GM12878 (cell line): ENCODE data around the gene TAF11. TPM values are rescaled to one million over a fixed set of nuclear protein-coding genes. Genes with fewer than 3 reads are reported as not detected.

ENCODE experiments used
- ATAC-seq: fragments of 200-7000 bp; cut with Tn5 transposase; 3 replicates; pipeline ENCODE4 v1.9.1; 2020; ENCODE audit warnings: mild to moderate bottlenecking, moderate library complexity
- BruUV-seq: library from RNA; stranded (reverse); fragments of 400-500 nt; replicated peaks from 2 replicates; lab custom pipeline; 2021; lab: Mats Ljungman, UMichigan
- CTCF ChIA-PET: fragments of 300-600 bp; sonication (Branson Sonifier 250); formaldehyde crosslinking; extraction: SDS; loops from one replicate; lab custom pipeline; 2021; ENCODE audit warnings: inconsistent platforms; lab: Yijun Ruan, JAX
- POLR2A ChIA-PET: fragments of 350-600 bp; formaldehyde crosslinking; extraction: SDS; loops from one replicate; lab custom pipeline; 2021; ENCODE audit warnings: inconsistent platforms; lab: Charles Lee
- RAD21 ChIA-PET: fragments of 300-600 bp; sonication (Branson Sonifier 250); formaldehyde crosslinking; loops from one replicate; lab custom pipeline; 2023; ENCODE audit warnings: antibody characterized with exemption; ENCODE audit not compliant: unreplicated experiment; lab: Charles Lee
- SMC1A ChIA-PET: fragments of 300-600 bp; sonication (Branson Sonifier 250); formaldehyde crosslinking; loops from one replicate; lab custom pipeline; 2023; ENCODE audit not compliant: unreplicated experiment, uncharacterized antibody; lab: Charles Lee
- DNase-seq: peaks from one replicate; pipeline ENCODE4 v3.0.0-alpha.2; 2011; ENCODE audit warnings: low read depth, low spot score
- FAIRE-seq: peaks from 3 replicates; lab custom pipeline; 2011; peaks lifted over from hg19 to GRCh38; lab: Jason Lieb, UNC
- H2AFZ ChIP-seq: 2 replicates; pipeline ENCODE4 v1.6.0; 2011; ENCODE audit warnings: low read depth, low read length, control low read depth; ENCODE audit not compliant: control insufficient read depth
- H3K27ac ChIP-seq: 2 replicates; pipeline ENCODE4 v1.5.1; 2011; ENCODE audit warnings: control low read depth; ENCODE audit not compliant: control insufficient read depth, insufficient read depth
- H3K27me3 ChIP-seq, 2 experiments: replicated peaks in 1 of 2; 2 replicates each; pipeline versions ENCODE4 v1.6.0 to v1.6.1; 2011; ENCODE audit warnings: low read length in 1 of 2; ENCODE audit not compliant: control insufficient read depth in 2 of 2, insufficient read depth in 2 of 2
- H3K36me3 ChIP-seq, 2 experiments: 2 replicates each; pipeline ENCODE4 v1.5.1; 2011; ENCODE audit warnings: low read length in 1 of 2; ENCODE audit not compliant: control insufficient read depth in 2 of 2, insufficient read depth in 2 of 2
- H3K4me1 ChIP-seq: 2 replicates; pipeline ENCODE4 v1.6.1; 2011; ENCODE audit warnings: mild to moderate bottlenecking, low read length, moderate library complexity, mixed read lengths; ENCODE audit not compliant: control insufficient read depth, insufficient read depth
- H3K4me2 ChIP-seq: 2 replicates; pipeline ENCODE4 v1.6.0; 2011; ENCODE audit warnings: control low read depth; ENCODE audit not compliant: control insufficient read depth, insufficient read depth
- H3K4me3 ChIP-seq: fragments of 200-600 bp; sonication (generic); 2 replicates; pipeline ENCODE4 v1.5.1; 2016
- H3K79me2 ChIP-seq: 2 replicates; pipeline ENCODE4 v1.6.0; 2011; ENCODE audit warnings: low read length; ENCODE audit not compliant: control insufficient read depth, insufficient read depth
- H3K9ac ChIP-seq: 2 replicates; pipeline ENCODE4 v1.8.0; 2011; ENCODE audit warnings: low read length, control low read depth, mixed read lengths; ENCODE audit not compliant: control insufficient read depth, insufficient read depth
- H3K9me3 ChIP-seq: replicated peaks from 3 replicates; pipeline ENCODE4 v1.5.1; 2011; ENCODE audit warnings: mild to moderate bottlenecking, low read length; ENCODE audit not compliant: control insufficient read depth, insufficient read depth
- H4K20me1 ChIP-seq: 2 replicates; pipeline ENCODE4 v1.6.0; 2011; ENCODE audit not compliant: control insufficient read depth, insufficient read depth
- EZH2 ChIP-seq: IDR thresholded peaks from 2 replicates; pipeline ENCODE4 v1.6.1; 2012; ENCODE audit warnings: low read depth, mild to moderate bottlenecking, control low read depth, inconsistent platforms, low read length, borderline replicate concordance; ENCODE audit not compliant: control insufficient read depth
- MYB ChIP-seq: fragments of 150-350 bp; IDR thresholded peaks from 2 replicates; pipeline ENCODE4 v1.6.1; 2014; ENCODE audit warnings: mild to moderate bottlenecking, low read depth, low read length, borderline replicate concordance
- MYC ChIP-seq: IDR thresholded peaks from 2 replicates; pipeline ENCODE4 v1.6.1; 2011; ENCODE audit warnings: mild to moderate bottlenecking, low read length, moderate library complexity, inconsistent platforms; ENCODE audit not compliant: insufficient read depth, insufficient replicate concordance, insufficient read length, severe bottlenecking
- NFIC ChIP-seq: IDR thresholded peaks from 2 replicates; pipeline ENCODE4 v1.6.1; 2012; ENCODE audit warnings: low read depth, mild to moderate bottlenecking, inconsistent platforms, low read length, moderate library complexity
- NR2C2 ChIP-seq: IDR thresholded peaks from 2 replicates; pipeline ENCODE4 v1.6.1; 2011; ENCODE audit warnings: borderline replicate concordance, low read depth; ENCODE audit not compliant: control insufficient read depth, insufficient read length
- ZNF217 ChIP-seq: fragments of 450-650 bp; IDR thresholded peaks from 2 replicates; pipeline ENCODE4 v1.6.1; 2017; ENCODE audit warnings: antibody characterized with exemption, mild to moderate bottlenecking
- WGBS: methylation state at CpG from one replicate; pipeline ENCODE4 v1.1.6; 2016; ENCODE audit warnings: low lambda C conversion rate; ENCODE audit not compliant: insufficient replicate concordance, insufficient coverage; ENCODE audit errors: missing lambda C conversion rate; 5-methylcytosine and 5-hydroxymethylcytosine counted together
- in situ Hi-C: fragments of 300-500 bp; cut with MboI; formaldehyde crosslinking; loops from 9 replicates; pipeline ENCODE4 v1.14.3; 2018; ENCODE audit warnings: mixed read lengths
- intact Hi-C: fragments of 100-400 bp; cut with micrococcal nuclease; formaldehyde crosslinking; loops from one replicate; pipeline ENCODE4 v1.14.2; 2022; ENCODE audit not compliant: unreplicated experiment
- polyA plus RNA-seq, 11 experiments: library from polyadenylated mRNA; depleted of rRNA in 4 of 11; unstranded in 6 of 11; stranded (reverse) in 5 of 11; fragments of >200 nt; fragmentation: Nextera tagmentation in 4 of 11; fragmentation: Illumina TruSeq in 1 of 11; extraction: Ambion mirVana in 4 of 11; extraction: Trizol in 1 of 11; gene quantifications; 1 replicate in 1 of 11; 2 replicates in 10 of 11; pipeline versions ENCODE4 v1.2.1 to v1.2.3, GENCODE V29; 2011 to 2016; ENCODE audit warnings: inconsistent platforms in 2 of 11, missing spikeins in 2 of 11, low read depth in 1 of 11
- total RNA-seq, 4 experiments: library from RNA; depleted of rRNA in 3 of 4; stranded (reverse); fragments of >200 nt in 3 of 4; fragmentation: Illumina TruSeq in 1 of 4; extraction: Trizol in 1 of 4; gene quantifications; 2 replicates each; pipeline versions ENCODE4 v1.2.1 to v1.2.3, GENCODE V29; 2013 to 2021
- TF ChIP-seq, protein P1 (sequence below): fragments of 450-650 bp; IDR thresholded peaks from 2 replicates; pipeline ENCODE4 v1.6.1; 2016; ENCODE audit warnings: mild to moderate bottlenecking, moderate library complexity, borderline replicate concordance

TAF11 gene
- total and polyA plus RNA-seq, 10 of the 15 experiments (the other 5 are each of a cell fraction or from before 2014, with no cell fraction given) = 24.6 to 59.2 (median 32.0) TPM

DNA sequence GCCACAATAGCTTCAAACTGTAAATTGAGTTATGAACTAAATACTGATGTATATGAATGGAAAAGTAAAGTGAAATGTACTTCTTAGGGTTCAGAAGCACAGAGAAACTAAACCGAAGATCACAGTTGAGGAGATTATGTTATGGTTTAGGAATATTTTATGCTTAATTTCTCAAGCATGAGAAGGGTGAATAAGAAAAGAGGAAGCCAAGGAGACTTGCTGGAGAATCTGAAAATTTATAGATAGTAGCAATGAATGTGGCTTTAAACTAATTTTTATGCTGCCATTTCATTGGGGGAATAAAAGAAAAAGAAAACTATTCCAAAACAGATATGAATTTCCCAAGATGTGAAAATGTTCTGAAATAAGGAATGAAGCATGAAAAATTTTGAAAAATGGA, 6.9 kb upstream of the TAF11 start:
- BruUV-seq = no TSS peak
- FAIRE-seq = no peak
- DNase-seq = no peak
- ATAC-seq = no peak
- Histone ChIP-seq H3K4me1 (peaks cover 5% of the 10 kb centered on the region; the same call in 1 of the 2 replicates), H3K27me3 (no peaks in the 10 kb centered on the region), H3K4me2 (no peak overlapping the region), H4K20me1 (no peaks in the 10 kb centered on the region), H3K9me3 (no peaks in the 10 kb centered on the region), H3K4me3 (no peak overlapping the region), H3K9ac (no peak overlapping the region), H2AFZ (no peak overlapping the region), H3K79me2 (peaks cover 3% of the 10 kb centered on the region; the same call in 1 of the 2 replicates), H3K27ac (no peak overlapping the region), H3K36me3 (no peaks in the 10 kb centered on the region)
- ChIA-PET POLR2A (no interaction called here), SMC1A (interaction anchor here (1.1 kb wide), 1 partner anchor 11 kb away, joined by 3 read pairs; no protein-coding TSS in a partner anchor), RAD21 (interaction anchor here (0.6 kb wide), 1 partner anchor 17 kb away, joined by 5 read pairs; no protein-coding TSS in a partner anchor), CTCF (no interaction called here)
- in situ Hi-C loops = no loop called here
- 0% methylated on average over 1 of the region's 1 CpG for WGBS
- intact Hi-C loops = no loop called here
- TF ChIP-seq ZNF217 (no peak), NFIC (no peak), MYB (no peak), NR2C2 (no peak), MYC (no peak), EZH2 (no peak)
- TF ChIP-seq, protein P1, sequence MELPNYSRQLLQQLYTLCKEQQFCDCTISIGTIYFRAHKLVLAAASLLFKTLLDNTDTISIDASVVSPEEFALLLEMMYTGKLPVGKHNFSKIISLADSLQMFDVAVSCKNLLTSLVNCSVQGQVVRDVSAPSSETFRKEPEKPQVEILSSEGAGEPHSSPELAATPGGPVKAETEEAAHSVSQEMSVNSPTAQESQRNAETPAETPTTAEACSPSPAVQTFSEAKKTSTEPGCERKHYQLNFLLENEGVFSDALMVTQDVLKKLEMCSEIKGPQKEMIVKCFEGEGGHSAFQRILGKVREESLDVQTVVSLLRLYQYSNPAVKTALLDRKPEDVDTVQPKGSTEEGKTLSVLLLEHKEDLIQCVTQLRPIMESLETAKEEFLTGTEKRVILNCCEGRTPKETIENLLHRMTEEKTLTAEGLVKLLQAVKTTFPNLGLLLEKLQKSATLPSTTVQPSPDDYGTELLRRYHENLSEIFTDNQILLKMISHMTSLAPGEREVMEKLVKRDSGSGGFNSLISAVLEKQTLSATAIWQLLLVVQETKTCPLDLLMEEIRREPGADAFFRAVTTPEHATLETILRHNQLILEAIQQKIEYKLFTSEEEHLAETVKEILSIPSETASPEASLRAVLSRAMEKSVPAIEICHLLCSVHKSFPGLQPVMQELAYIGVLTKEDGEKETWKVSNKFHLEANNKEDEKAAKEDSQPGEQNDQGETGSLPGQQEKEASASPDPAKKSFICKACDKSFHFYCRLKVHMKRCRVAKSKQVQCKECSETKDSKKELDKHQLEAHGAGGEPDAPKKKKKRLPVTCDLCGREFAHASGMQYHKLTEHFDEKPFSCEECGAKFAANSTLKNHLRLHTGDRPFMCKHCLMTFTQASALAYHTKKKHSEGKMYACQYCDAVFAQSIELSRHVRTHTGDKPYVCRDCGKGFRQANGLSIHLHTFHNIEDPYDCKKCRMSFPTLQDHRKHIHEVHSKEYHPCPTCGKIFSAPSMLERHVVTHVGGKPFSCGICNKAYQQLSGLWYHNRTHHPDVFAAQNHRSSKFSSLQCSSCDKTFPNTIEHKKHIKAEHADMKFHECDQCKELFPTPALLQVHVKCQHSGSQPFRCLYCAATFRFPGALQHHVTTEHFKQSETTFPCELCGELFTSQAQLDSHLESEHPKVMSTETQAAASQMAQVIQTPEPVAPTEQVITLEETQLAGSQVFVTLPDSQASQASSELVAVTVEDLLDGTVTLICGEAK = no peak
